H9 (cell line): Measurements from ENCODE around the gene RNU1-1. TPM values are rescaled to one million over a fixed set of nuclear protein-coding genes. Genes with fewer than 3 reads are reported as not detected.
"Not testable (repeated sequence)": the region's sequence is repeated elsewhere in the genome, so short reads cannot be mapped to it uniquely, and the experiment has no call there.

ENCODE experiments used
- DNase-seq: peaks from one replicate; pipeline ENCODE4 v3.0.0-alpha.2; 2017
- H2AFZ ChIP-seq: one replicate; pipeline ENCODE4 v1.6.1; 2013; ENCODE audit warnings: mild to moderate bottlenecking, low read length, control low read depth, moderate library complexity
- H2AK5ac ChIP-seq: 2 replicates; pipeline ENCODE4 v1.6.1; 2013; ENCODE audit warnings: low read length, control low read depth, mixed read lengths; ENCODE audit not compliant: insufficient read length
- H2BK120ac ChIP-seq: one replicate; pipeline ENCODE4 v1.6.1; 2013; ENCODE audit warnings: low read depth, mild to moderate bottlenecking, low read length, control low read depth, inconsistent platforms; ENCODE audit not compliant: poor library complexity, severe bottlenecking
- H2BK12ac ChIP-seq: 2 replicates; pipeline ENCODE4 v1.6.1; 2013; ENCODE audit warnings: low read length, control low read depth, mixed read lengths, low read depth; ENCODE audit not compliant: insufficient read length
- H2BK15ac ChIP-seq: 2 replicates; pipeline ENCODE4 v1.6.1; 2013; ENCODE audit warnings: low read depth, low read length, control low read depth
- H2BK20ac ChIP-seq: one replicate; pipeline ENCODE4 v1.6.1; 2013; ENCODE audit warnings: low read depth, mild to moderate bottlenecking, low read length, control low read depth, inconsistent platforms; ENCODE audit not compliant: poor library complexity, severe bottlenecking
- H2BK5ac ChIP-seq: 2 replicates; pipeline ENCODE4 v1.6.1; 2013; ENCODE audit warnings: low read length, control low read depth, mixed read lengths; ENCODE audit not compliant: insufficient read length
- H3K14ac ChIP-seq: 2 replicates; pipeline ENCODE4 v1.6.1; 2013; ENCODE audit warnings: low read length, control low read depth; ENCODE audit not compliant: insufficient read depth
- H3K18ac ChIP-seq: 2 replicates; pipeline ENCODE4 v1.6.1; 2013; ENCODE audit warnings: low read depth, mild to moderate bottlenecking, mixed read lengths, low read length, control low read depth; ENCODE audit not compliant: insufficient read length
- H3K23ac ChIP-seq: 2 replicates; pipeline ENCODE4 v1.6.1; 2013; ENCODE audit warnings: low read length, control low read depth, mixed read lengths, low read depth; ENCODE audit not compliant: insufficient read length
- H3K23me2 ChIP-seq: 2 replicates; pipeline ENCODE4 v1.6.1; 2013; ENCODE audit warnings: low read depth, mild to moderate bottlenecking, mixed read lengths, low read length, control low read depth; ENCODE audit not compliant: insufficient read length, poor library complexity, severe bottlenecking
- H3K27ac ChIP-seq: 2 replicates; pipeline ENCODE4 v1.5.1; 2013; ENCODE audit warnings: low read length, control low read depth, mixed read lengths, low read depth; ENCODE audit not compliant: insufficient read length
- H3K27me3 ChIP-seq: 2 replicates; pipeline ENCODE4 v1.6.1; 2013; ENCODE audit warnings: low read length, control low read depth, inconsistent platforms; ENCODE audit not compliant: insufficient read depth
- H3K4ac ChIP-seq: 2 replicates; pipeline ENCODE4 v1.6.1; 2013; ENCODE audit warnings: low read depth, mild to moderate bottlenecking, control low read depth, inconsistent platforms, low read length, moderate library complexity
- H3K4me1 ChIP-seq: 2 replicates; pipeline ENCODE4 v1.6.1; 2013; ENCODE audit warnings: low read length, control low read depth, inconsistent platforms; ENCODE audit not compliant: insufficient read depth
- H3K4me2 ChIP-seq: 2 replicates; pipeline ENCODE4 v1.6.1; 2013; ENCODE audit warnings: low read length, control low read depth, mixed read lengths; ENCODE audit not compliant: insufficient read length, insufficient read depth
- H3K56ac ChIP-seq: 2 replicates; pipeline ENCODE4 v1.6.1; 2013; ENCODE audit warnings: low read depth, mild to moderate bottlenecking, mixed read lengths, low read length, control low read depth; ENCODE audit not compliant: insufficient read length
- H3K79me1 ChIP-seq: 2 replicates; pipeline ENCODE4 v1.6.1; 2013; ENCODE audit warnings: low read depth, mild to moderate bottlenecking, moderate library complexity, low read length, control low read depth, inconsistent platforms; ENCODE audit not compliant: insufficient read depth, poor library complexity, severe bottlenecking
- H3K79me2 ChIP-seq: 2 replicates; pipeline ENCODE4 v1.6.1; 2013; ENCODE audit warnings: low read length, control low read depth, inconsistent platforms; ENCODE audit not compliant: insufficient read depth
- H3K9ac ChIP-seq: 2 replicates; pipeline ENCODE4 v1.6.1; 2013; ENCODE audit warnings: low read length, control low read depth, mixed read lengths; ENCODE audit not compliant: insufficient read length; ENCODE audit errors: extremely low read depth
- H3K9me3 ChIP-seq: one replicate; pipeline ENCODE4 v1.6.1; 2013; ENCODE audit warnings: low read depth, low read length, inconsistent platforms; ENCODE audit not compliant: control insufficient read depth
- H3T11ph ChIP-seq: one replicate; pipeline ENCODE4 v1.6.1; 2013; ENCODE audit warnings: mild to moderate bottlenecking, low read length, control low read depth, inconsistent platforms
- H4K20me1 ChIP-seq: one replicate; pipeline ENCODE4 v1.6.1; 2013; ENCODE audit not compliant: control insufficient read depth, insufficient read length, insufficient read depth
- H4K5ac ChIP-seq: 2 replicates; pipeline ENCODE4 v1.6.1; 2013; ENCODE audit warnings: low read depth, mild to moderate bottlenecking, mixed read lengths, low read length, control low read depth; ENCODE audit not compliant: insufficient read length
- H4K8ac ChIP-seq: replicated peaks from 2 replicates; pipeline ENCODE4 v1.6.1; 2013; ENCODE audit warnings: low read length, control low read depth, mixed read lengths, low read depth; ENCODE audit not compliant: insufficient read length
- H4K91ac ChIP-seq: 2 replicates; pipeline ENCODE4 v1.6.1; 2013; ENCODE audit warnings: low read depth, mild to moderate bottlenecking, moderate library complexity, mixed read lengths, low read length, control low read depth; ENCODE audit not compliant: insufficient read length
- H3K27ac Mint-ChIP-seq, 3 experiments: 2 replicates in 2 of 3; 3 replicates in 1 of 3; pipeline ENCODE4 v1.8.0; 2020 to 2021; ENCODE audit warnings: mixed read lengths in 3 of 3, mild to moderate bottlenecking in 1 of 3, moderate library complexity in 1 of 3
- H3K27me3 Mint-ChIP-seq: 2 replicates; pipeline ENCODE4 v1.8.0; 2021; ENCODE audit warnings: low read depth, mild to moderate bottlenecking, moderate library complexity, mixed read lengths
- H3K36me3 Mint-ChIP-seq, 3 experiments: 2 replicates in 2 of 3; 3 replicates in 1 of 3; pipeline ENCODE4 v1.8.0; 2020 to 2021; ENCODE audit warnings: low read depth in 3 of 3, mixed read lengths in 3 of 3; ENCODE audit not compliant: insufficient read depth in 1 of 3
- H3K4me1 Mint-ChIP-seq, 2 experiments: 2 replicates each; pipeline ENCODE4 v1.8.0; 2020; ENCODE audit warnings: mixed read lengths in 2 of 2
- H3K4me3 Mint-ChIP-seq, 2 experiments: 2 replicates in 1 of 2; 3 replicates in 1 of 2; pipeline ENCODE4 v1.8.0; 2020 to 2021; ENCODE audit warnings: mild to moderate bottlenecking in 2 of 2, mixed read lengths in 2 of 2, moderate library complexity in 1 of 2
- H3K9me3 Mint-ChIP-seq, 2 experiments: 2 replicates in 1 of 2; 3 replicates in 1 of 2; pipeline ENCODE4 v1.8.0; 2020; ENCODE audit warnings: mild to moderate bottlenecking in 2 of 2, mixed read lengths in 2 of 2, moderate library complexity in 1 of 2
- WGBS: extraction: QIAGEN DNeasy Blood & Tissue Kit; methylation state at CpG from one replicate; pipeline ENCODE4 v1.1.7; 2013; ENCODE audit warnings: missing lambda C conversion rate, low lambda C conversion rate, mixed read lengths; ENCODE audit not compliant: insufficient read length; ENCODE audit errors: extremely low coverage; 5-methylcytosine and 5-hydroxymethylcytosine counted together
- total RNA-seq: library from RNA; stranded (reverse); gene quantifications from 2 replicates; pipeline ENCODE4 v1.2.1, GENCODE V29; 2021
- TF ChIP-seq, protein P1 (sequence below): fragments of 200-600 bp; sonication (generic); conservative IDR thresholded peaks from 3 replicates; pipeline ENCODE4 v1.8.0; 2021; ENCODE audit warnings: antibody characterized with exemption, mild to moderate bottlenecking

Gene RNU1-1
- total RNA-seq, 1 experiment from 2014 or later = 2,051 TPM

DNA sequence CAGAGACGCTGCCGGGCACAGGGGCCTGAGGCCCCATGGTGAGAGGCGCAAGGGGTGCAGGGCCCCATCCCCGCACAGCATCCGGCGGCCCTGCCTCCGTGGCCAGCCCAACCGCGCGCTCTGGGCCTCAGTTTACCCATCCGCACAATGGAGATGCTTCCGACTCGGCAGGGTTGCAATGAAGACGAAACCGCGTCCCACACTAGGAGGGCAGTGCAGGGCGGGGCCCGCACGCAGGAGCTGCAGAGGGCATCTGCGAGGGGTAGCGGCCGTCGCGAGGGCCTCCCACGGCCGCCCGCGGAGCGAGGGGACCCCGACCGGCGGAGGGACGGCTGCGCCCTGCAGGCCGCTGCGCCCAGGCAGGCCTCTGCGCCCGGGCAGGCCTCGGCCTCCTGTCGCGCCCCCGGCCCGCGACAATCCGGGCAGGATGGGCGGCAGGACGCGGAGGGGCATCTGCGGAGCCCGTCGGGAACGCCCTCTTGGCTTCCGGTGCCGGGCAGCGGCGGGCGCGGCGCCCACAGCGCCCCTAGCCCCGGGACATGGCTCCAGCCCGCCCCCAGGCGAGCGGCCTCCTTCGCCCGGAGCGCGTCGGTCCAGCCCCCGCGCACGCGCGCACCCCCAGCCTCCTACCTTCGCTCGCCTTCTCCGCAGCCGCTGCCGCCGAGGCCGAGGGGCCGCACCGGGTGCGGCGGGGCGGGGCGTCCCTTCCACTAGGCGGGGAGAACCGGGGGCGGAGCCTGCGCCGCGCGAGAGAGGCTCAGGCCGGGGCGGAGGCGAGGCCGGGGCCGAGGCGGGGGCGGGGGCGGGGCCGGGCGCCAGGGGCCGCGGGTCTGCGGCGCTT lies 15.3 kb downstream of the RNU1-1 start:
- Mint-ChIP-seq H3K36me3 (peaks cover 0 to 4% (median 0%) of the 10 kb centered on the region in 3 experiments; a peak in 2 of 7 replicates), H3K9me3 (no peaks in the 10 kb centered on the region), H3K27me3 (no peaks in the 10 kb centered on the region; the same call in none of the 2 replicates), H3K4me3 (peak overlapping the region; percentile 76 to 86), H3K4me1 (peaks cover 5 to 14% of the 10 kb centered on the region in 2 experiments; a peak in 3 of 4 replicates), H3K27ac (peak overlapping the region in 1 of 3 experiments; percentile 92; a peak in 1 of 7 replicates)
- no peak overlapping the region for H4K8ac ChIP-seq
- DNase-seq = peak; percentile 91
- H2BK15ac ChIP-seq = no peak overlapping the region
- no peak overlapping the region for H2BK20ac ChIP-seq
- no peak overlapping the region for H3T11ph ChIP-seq
- no peak overlapping the region for H2BK5ac ChIP-seq
- H2AK5ac ChIP-seq = no peak overlapping the region
- H2BK12ac ChIP-seq = no peak overlapping the region
- H4K91ac ChIP-seq = no peak overlapping the region
- peak overlapping the region; percentile 95 for H3K14ac ChIP-seq
- no peaks in the 10 kb centered on the region for H3K79me1 ChIP-seq
- no peaks in the 10 kb centered on the region for H4K20me1 ChIP-seq
- H3K27ac ChIP-seq = no peak overlapping the region
- TF ChIP-seq, protein P1, sequence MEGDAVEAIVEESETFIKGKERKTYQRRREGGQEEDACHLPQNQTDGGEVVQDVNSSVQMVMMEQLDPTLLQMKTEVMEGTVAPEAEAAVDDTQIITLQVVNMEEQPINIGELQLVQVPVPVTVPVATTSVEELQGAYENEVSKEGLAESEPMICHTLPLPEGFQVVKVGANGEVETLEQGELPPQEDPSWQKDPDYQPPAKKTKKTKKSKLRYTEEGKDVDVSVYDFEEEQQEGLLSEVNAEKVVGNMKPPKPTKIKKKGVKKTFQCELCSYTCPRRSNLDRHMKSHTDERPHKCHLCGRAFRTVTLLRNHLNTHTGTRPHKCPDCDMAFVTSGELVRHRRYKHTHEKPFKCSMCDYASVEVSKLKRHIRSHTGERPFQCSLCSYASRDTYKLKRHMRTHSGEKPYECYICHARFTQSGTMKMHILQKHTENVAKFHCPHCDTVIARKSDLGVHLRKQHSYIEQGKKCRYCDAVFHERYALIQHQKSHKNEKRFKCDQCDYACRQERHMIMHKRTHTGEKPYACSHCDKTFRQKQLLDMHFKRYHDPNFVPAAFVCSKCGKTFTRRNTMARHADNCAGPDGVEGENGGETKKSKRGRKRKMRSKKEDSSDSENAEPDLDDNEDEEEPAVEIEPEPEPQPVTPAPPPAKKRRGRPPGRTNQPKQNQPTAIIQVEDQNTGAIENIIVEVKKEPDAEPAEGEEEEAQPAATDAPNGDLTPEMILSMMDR = peak; percentile 30; the same call in 2 of the 3 replicates
- no peaks in the 10 kb centered on the region for H3K79me2 ChIP-seq
- H3K9me3 ChIP-seq = no peaks in the 10 kb centered on the region
- no peak overlapping the region for H3K56ac ChIP-seq
- no peak overlapping the region for H4K5ac ChIP-seq
- H3K4me1 ChIP-seq = no peaks in the 10 kb centered on the region
- H3K23me2 ChIP-seq = peaks cover 7% of the 10 kb centered on the region
- no CpG with 5 or more reads among the region's 108 CpGs for WGBS
- no peak overlapping the region for H3K23ac ChIP-seq
- H3K4ac ChIP-seq = no peak overlapping the region
- no peak overlapping the region for H2BK120ac ChIP-seq
- no peaks in the 10 kb centered on the region for H3K27me3 ChIP-seq
- H3K18ac ChIP-seq = no peak overlapping the region
- no peak overlapping the region for H3K9ac ChIP-seq
- H3K4me2 ChIP-seq = peak overlapping the region; percentile 88
- H2AFZ ChIP-seq = no peak overlapping the region

GRCh38 chr1:16498047-16498446 lies 16.0 kb downstream of the RNU1-1 start:
- not testable (repeated sequence) for H4K8ac ChIP-seq, H3K23ac ChIP-seq, H4K5ac ChIP-seq, H3K9me3 Mint-ChIP-seq, H4K91ac ChIP-seq, H2BK12ac ChIP-seq, H3K23me2 ChIP-seq, H3K9ac ChIP-seq, H2AFZ ChIP-seq, H3K14ac ChIP-seq, H3K9me3 ChIP-seq, H3T11ph ChIP-seq, H3K27me3 ChIP-seq, H3K27me3 Mint-ChIP-seq, H4K20me1 ChIP-seq, H3K36me3 Mint-ChIP-seq, H2BK5ac ChIP-seq, H2AK5ac ChIP-seq, H3K4ac ChIP-seq, H2BK20ac ChIP-seq, DNase-seq, H3K27ac ChIP-seq, H3K4me1 ChIP-seq, H2BK120ac ChIP-seq, H3K56ac ChIP-seq, H3K79me2 ChIP-seq, H3K79me1 ChIP-seq, H2BK15ac ChIP-seq, H3K18ac ChIP-seq
- no CpG with 5 or more reads among the region's 10 CpGs for WGBS
- peaks cover 10 to 16% of the 10 kb centered on the region in 2 experiments for H3K4me1 Mint-ChIP-seq
- peak overlapping the region; percentile 76 to 85 for H3K4me3 Mint-ChIP-seq
- H3K4me2 ChIP-seq = peak overlapping the region; percentile 88
- H3K27ac Mint-ChIP-seq = 0 out of 7 replicates have a peak overlapping the region, but pooled peaks of 1 of the 3 experiments have one; percentile 11
